ENCODE measurements around the gene AKR1C2. TPM values are rescaled to one million over a fixed set of nuclear protein-coding genes. Genes with fewer than 3 reads are reported as not detected.
"Not testable (repeated sequence)": the region's sequence is repeated elsewhere in the genome, so short reads cannot be mapped to it uniquely, and the experiment has no call there.

Gene AKR1C2
- total and polyA plus RNA-seq, 2 experiments from 2014 or later = 51.0 to 51.7 TPM

DNA sequence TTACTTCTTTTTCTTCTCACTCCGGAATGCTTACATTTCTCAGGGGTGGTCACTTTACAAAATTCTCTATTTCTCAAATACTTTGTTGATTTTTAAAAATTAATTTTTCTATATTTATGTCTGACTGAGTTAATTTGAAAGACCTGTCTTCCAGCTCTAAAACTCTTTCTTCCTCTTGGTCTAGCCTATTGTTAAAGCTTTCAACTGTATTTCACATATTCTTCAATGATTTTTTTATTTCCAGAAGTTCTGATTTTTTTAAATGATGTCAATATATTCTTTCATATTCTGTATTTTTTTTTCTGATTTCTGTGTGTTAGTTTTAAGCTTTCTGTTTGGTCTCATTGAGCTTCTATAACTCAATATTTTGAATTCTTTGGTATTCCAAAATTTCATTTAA is 27.3 kb upstream of the AKR1C2 start:
- Histone ChIP-seq H3K79me2 (no peaks in the 10 kb centered on the region), H3K9me2 (replicated peaks; ENCODE audit: insufficient read depth) (no peaks in the 10 kb centered on the region), H3K36me3 (replicated peaks; ENCODE audit: insufficient read depth, low read depth) (no peaks in the 10 kb centered on the region), H3K4me2 (no peak overlapping the region), H3K4me1 (ENCODE audit: insufficient read depth) (no peaks in the 10 kb centered on the region), H3K4me3 (no peak overlapping the region), H2AFZ (no peak overlapping the region), H4K20me1 (ENCODE audit: insufficient read depth, poor library complexity, severe bottlenecking) (no peaks in the 10 kb centered on the region), H3K9me3 (ENCODE audit: low read depth) (no peaks in the 10 kb centered on the region), H3K27me3 (no peaks in the 10 kb centered on the region), H3K27ac (no peak overlapping the region)
- WGBS (ENCODE audit: low lambda C conversion rate, missing lambda C conversion rate) = 87% methylated on average over 1 of the region's 1 CpG
- TF ChIP-seq EZH2 (IDR thresholded peaks at IDR 0.05; ENCODE audit: borderline replicate concordance) (no peak), EZH2phosphoT487 (IDR thresholded peaks at IDR 0.05; ENCODE audit: low read depth, severe bottlenecking, unreplicated experiment) (no peak)
- TF ChIP-seq, protein P1, sequence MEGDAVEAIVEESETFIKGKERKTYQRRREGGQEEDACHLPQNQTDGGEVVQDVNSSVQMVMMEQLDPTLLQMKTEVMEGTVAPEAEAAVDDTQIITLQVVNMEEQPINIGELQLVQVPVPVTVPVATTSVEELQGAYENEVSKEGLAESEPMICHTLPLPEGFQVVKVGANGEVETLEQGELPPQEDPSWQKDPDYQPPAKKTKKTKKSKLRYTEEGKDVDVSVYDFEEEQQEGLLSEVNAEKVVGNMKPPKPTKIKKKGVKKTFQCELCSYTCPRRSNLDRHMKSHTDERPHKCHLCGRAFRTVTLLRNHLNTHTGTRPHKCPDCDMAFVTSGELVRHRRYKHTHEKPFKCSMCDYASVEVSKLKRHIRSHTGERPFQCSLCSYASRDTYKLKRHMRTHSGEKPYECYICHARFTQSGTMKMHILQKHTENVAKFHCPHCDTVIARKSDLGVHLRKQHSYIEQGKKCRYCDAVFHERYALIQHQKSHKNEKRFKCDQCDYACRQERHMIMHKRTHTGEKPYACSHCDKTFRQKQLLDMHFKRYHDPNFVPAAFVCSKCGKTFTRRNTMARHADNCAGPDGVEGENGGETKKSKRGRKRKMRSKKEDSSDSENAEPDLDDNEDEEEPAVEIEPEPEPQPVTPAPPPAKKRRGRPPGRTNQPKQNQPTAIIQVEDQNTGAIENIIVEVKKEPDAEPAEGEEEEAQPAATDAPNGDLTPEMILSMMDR (IDR thresholded peaks at IDR 0.05; ENCODE audit: poor library complexity) = no peak
- no peak for DNase-seq (ENCODE audit: low spot score)

- H3K4me3 ChIP-seq; H3K4me1 ChIP-seq (ENCODE audit: insufficient read depth); H3K9me2 ChIP-seq (replicated peaks; ENCODE audit: insufficient read depth); H3K27me3 ChIP-seq; H3K27ac ChIP-seq; H3K9me3 ChIP-seq (ENCODE audit: low read depth); H3K36me3 ChIP-seq (replicated peaks; ENCODE audit: insufficient read depth, low read depth); H4K20me1 ChIP-seq (ENCODE audit: insufficient read depth, poor library complexity, severe bottlenecking); H2AFZ ChIP-seq; DNase-seq (ENCODE audit: low spot score); H3K4me2 ChIP-seq; H3K79me2 ChIP-seq: not testable (repeated sequence)
These were observed 21.8 kb upstream of the AKR1C2 start for GRCh38 chr10:5025461-5025881.

DNA sequence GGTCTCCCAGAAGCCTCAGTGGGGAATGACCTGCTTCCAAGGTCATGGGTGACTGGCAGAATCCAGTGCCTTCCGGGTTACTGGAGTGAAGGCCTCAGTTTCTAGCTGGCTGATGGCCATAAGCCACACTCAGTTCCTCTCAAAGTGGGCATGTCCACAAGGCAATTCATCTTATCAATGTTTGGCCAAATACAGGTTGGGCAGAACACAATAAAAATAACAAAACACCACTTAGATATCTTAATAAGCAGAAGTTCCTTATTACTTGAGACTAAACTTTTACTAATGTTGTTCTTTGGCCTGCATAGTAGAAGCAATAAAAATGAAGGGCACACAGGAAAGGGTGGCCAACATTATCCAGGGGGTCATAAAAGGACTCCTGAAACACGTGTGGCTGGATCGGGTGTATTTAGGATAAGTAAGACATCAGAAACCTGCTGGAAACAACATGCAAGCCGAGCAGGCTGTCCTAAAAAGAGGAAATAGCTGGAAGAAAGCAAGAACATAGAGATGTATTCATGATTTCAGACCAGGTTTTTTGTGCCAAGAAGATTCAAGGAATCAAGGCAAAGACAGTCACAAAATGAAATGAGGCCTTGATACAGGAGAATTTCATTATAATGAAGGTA is 19.6 kb upstream of the AKR1C2 start:
- Histone ChIP-seq H3K4me3 (no peak overlapping the region), H3K27me3 (no peaks in the 10 kb centered on the region), H3K9me2 (replicated peaks; ENCODE audit: insufficient read depth) (no peaks in the 10 kb centered on the region), H3K4me2 (no peak overlapping the region), H3K27ac (peak overlapping the region; percentile 16), H4K20me1 (ENCODE audit: insufficient read depth, poor library complexity, severe bottlenecking) (no peaks in the 10 kb centered on the region), H2AFZ (no peak overlapping the region), H3K4me1 (ENCODE audit: insufficient read depth) (peaks cover 3% of the 10 kb centered on the region), H3K36me3 (replicated peaks; ENCODE audit: insufficient read depth, low read depth) (no peaks in the 10 kb centered on the region), H3K79me2 (no peaks in the 10 kb centered on the region), H3K9me3 (ENCODE audit: low read depth) (no peaks in the 10 kb centered on the region)
- WGBS (ENCODE audit: low lambda C conversion rate, missing lambda C conversion rate) = 53% methylated on average over 4 of the region's 4 CpGs
- no peak for DNase-seq (ENCODE audit: low spot score)
- TF ChIP-seq EZH2phosphoT487 (IDR thresholded peaks at IDR 0.05; ENCODE audit: low read depth, severe bottlenecking, unreplicated experiment) (no peak), EZH2 (IDR thresholded peaks at IDR 0.05; ENCODE audit: borderline replicate concordance) (no peak)
- TF ChIP-seq, protein P1 (IDR thresholded peaks at IDR 0.05; ENCODE audit: poor library complexity) = no peak

- not testable (repeated sequence) for H3K9me3 ChIP-seq (ENCODE audit: low read depth); H3K9me2 ChIP-seq (replicated peaks; ENCODE audit: insufficient read depth); H3K27me3 ChIP-seq; H3K4me3 ChIP-seq; H3K36me3 ChIP-seq (replicated peaks; ENCODE audit: insufficient read depth, low read depth); H2AFZ ChIP-seq; H3K79me2 ChIP-seq; H3K27ac ChIP-seq; DNase-seq (ENCODE audit: low spot score); H4K20me1 ChIP-seq (ENCODE audit: insufficient read depth, poor library complexity, severe bottlenecking); H3K4me2 ChIP-seq; H3K4me1 ChIP-seq (ENCODE audit: insufficient read depth)
- WGBS (ENCODE audit: low lambda C conversion rate, missing lambda C conversion rate) = 84% methylated on average over 9 of the region's 10 CpGs
These were observed 18.1 kb upstream of the AKR1C2 start for GRCh38 chr10:5021624-5022290.

GRCh38 chr10:5019770-5020612 is 16.3 kb upstream of the AKR1C2 start:
- H3K79me2 ChIP-seq; H3K36me3 ChIP-seq (replicated peaks; ENCODE audit: insufficient read depth, low read depth); H2AFZ ChIP-seq; H3K4me3 ChIP-seq; H3K9me2 ChIP-seq (replicated peaks; ENCODE audit: insufficient read depth); DNase-seq (ENCODE audit: low spot score); H4K20me1 ChIP-seq (ENCODE audit: insufficient read depth, poor library complexity, severe bottlenecking); H3K9me3 ChIP-seq (ENCODE audit: low read depth); H3K4me1 ChIP-seq (ENCODE audit: insufficient read depth); H3K27me3 ChIP-seq; H3K4me2 ChIP-seq; H3K27ac ChIP-seq: not testable (repeated sequence)
- 87% methylated on average over 6 of the region's 6 CpGs for WGBS (ENCODE audit: low lambda C conversion rate, missing lambda C conversion rate)
